NCI-H128 (cell line): ENCODE measurements around the gene CKB.
"Not testable (repeated sequence)": the region's sequence is repeated elsewhere in the genome, so short reads cannot be mapped to it uniquely, and the experiment has no call there.

ENCODE experiments used
- DNase-seq: peaks from one replicate; lab custom pipeline; 2025; ENCODE audit not compliant: unreplicated experiment; lab: John Stamatoyannopoulos, UW

Gene CKB

DNA sequence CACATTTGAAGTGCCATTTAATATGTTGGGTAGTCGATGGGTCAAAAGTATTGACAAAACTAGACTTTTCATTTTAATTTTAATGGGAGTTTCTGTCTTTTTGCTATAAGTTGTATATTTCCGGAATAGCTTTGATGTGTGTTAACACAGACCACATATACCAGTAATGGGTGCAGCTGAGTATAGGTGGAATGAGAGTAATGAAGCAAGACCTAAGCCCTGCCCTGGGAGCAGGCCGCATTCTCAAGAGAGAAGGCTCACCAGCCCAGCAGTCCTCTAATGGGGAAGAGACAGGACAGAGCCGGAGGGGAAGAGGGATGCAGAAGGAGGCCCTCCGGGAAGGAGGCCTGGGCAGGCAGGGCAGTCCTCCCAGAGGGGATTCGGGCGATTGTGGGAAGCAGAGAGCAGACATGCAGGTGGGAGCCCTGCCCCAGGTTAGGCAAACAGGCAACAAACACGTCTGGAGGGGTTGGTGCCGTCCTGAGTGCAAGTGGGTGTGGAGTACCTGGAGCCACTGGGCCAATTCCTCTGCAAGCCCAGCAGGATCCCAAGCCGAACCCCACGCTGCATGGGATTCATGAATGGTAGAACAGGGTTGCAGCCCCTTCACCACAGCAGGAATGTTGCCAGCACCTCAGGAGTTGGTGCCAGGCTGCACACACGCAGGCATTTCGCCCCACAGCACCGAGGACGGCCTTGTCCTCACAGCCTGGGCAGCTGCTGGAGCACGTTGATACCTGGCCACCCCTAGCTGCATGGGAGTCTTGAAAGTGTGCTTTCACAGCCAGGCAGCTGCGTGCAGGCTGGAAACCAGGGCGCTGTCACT, 7.8 kb downstream of the CKB start:
- DNase-seq: no peak

DNA sequence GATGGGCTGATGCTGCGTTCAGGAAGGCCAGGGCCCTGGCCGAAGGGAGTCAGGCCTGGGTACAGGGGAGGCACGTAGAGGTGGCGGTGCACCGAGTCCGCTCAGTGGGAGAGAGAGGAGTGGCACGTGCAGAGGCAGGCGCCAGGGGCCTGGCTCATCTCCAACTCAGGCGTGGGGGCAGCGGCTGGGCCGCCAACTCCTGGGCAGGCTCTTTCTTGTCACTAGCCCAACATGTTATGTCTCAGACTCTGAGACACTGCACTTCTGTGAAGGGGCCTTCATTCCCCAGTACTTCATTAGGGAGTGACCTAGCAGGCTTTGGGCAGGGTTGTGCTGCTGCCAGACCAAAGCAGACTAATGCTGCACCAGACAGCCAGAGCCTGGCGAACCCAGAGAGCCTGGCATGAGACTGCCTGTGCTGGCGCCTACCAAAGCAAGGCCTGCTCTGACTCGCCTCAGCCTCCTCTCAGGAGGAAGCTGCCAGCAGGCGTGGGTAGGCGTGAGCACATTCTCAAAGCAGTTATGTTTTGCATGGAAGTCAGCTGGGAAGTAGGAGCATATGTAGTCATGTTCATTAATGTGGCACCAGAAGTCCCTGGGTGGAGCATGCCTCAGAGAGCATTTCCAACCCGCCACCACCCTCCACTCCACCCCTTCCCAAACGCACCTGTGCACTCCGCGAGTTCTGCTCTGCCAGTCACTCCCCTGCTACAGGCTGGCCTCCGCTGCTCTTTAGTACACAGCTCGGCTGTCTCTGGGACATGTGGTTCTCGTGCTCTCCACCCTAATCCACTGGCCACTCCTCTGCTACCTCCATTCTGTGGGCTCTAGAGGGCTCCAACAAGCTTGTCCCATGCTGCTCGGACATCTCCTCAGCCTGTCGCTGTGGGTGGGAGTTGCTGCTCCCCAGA, 9.7 kb downstream of the CKB start:
- DNase-seq: peak; percentile 44

DNA sequence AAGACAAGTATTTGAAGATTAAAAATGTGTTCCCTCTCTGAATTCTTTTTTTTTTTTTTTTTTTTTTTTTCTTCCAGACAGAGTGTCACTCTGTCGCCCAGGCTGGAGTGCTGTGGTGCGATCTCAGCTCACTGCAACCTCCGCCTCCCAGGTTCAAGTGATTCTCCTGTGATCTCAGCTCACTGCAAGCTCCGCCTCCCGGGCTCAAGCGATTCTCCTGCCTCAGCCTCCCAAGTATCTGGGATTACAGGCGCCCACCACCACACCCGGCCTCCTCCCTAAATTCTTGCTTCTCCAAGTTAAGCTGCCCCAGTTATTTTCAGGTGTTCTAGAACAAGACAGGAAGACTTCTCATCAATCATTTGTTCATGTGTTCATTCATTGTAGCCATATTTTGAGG, 10.4 kb downstream of the CKB start:
- DNase-seq: not testable (repeated sequence)

DNA sequence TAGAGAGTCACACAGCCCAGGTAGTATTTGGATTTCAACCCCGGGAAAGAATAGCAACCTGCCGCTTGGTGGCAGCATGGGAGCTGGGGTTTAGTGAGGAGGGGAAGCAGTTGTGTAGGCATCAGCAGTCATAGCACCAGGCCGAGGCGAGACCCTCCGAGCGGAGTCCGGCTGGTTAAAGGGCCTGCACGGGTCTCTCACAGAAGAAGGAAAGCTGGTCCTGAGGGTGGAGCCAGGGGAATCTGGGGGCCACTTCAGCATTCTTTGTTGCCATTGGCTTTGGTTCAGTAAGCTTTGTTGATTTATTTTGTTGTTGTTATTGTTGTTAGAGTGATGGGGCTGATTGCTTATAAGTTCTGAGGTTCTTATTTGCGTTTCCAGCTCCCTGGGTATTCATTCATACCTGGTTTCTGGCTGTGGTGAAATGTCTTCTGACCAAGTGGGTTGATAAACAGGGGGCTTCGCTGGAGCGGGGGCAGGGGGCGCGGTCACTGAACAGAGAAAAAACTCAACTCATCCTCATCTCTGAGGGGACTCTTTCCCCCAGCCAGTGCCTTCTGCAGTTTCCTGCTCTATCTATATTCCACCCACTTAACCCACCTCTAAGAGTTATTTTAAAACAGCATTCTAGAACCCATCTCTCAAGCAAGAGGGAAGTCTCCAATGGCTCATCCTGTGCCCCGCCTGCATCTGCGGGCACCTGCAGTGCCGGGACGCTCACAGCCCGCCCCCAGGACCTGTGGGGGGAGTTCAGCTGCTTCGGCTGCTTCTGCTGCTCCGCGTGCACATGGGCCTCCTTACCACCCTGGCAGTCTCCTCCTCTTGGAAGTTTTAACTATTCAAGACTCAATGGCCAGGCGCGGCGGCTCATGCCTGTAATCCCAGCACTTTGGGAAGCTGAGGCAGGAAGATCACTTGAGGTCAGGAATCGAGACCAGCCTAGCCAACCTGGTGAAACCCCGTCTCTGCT, 11.6 kb downstream of the CKB start:
- no peak for DNase-seq

DNA sequence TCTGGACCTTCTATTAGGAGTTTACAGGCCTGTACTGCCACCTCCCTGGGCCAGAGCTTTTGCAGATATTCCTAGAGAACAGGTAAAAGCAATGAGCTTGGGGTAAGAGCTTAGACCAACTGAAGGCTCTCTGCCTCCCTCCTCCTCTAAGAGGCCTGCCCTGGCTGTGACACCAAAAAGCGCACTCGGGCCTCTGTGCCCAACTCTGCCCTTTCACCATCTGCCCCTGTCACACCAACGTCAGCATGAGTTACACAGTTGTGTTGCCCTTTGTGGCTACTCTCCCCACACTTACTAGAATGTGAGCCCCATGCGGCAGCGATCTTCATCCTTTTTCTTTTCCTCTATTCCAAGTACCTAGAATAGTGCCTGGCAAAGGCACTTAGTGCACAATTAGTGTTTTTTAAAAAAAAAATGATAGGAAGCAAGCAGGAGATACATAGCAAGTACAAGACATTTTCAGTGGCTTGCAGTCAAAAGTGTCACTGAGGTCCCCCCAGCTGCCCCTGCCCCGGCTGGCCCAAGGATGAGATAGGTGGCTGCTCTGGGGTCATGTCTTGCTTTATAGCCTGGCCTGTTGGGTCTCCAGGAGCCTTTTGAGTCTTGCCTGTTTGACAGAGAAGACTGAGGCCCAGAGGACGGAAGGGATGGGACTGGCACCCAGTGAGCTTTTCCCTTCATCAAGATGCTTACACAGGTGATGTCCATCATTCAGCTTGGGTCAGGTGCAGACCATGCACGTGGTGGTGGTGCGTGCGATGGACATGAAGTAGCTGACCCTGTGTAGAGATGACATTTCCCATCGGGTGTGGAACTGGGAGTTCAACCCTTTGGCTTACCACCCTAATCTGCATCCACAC, 12.5 kb downstream of the CKB start:
- DNase-seq: no peak

DNA sequence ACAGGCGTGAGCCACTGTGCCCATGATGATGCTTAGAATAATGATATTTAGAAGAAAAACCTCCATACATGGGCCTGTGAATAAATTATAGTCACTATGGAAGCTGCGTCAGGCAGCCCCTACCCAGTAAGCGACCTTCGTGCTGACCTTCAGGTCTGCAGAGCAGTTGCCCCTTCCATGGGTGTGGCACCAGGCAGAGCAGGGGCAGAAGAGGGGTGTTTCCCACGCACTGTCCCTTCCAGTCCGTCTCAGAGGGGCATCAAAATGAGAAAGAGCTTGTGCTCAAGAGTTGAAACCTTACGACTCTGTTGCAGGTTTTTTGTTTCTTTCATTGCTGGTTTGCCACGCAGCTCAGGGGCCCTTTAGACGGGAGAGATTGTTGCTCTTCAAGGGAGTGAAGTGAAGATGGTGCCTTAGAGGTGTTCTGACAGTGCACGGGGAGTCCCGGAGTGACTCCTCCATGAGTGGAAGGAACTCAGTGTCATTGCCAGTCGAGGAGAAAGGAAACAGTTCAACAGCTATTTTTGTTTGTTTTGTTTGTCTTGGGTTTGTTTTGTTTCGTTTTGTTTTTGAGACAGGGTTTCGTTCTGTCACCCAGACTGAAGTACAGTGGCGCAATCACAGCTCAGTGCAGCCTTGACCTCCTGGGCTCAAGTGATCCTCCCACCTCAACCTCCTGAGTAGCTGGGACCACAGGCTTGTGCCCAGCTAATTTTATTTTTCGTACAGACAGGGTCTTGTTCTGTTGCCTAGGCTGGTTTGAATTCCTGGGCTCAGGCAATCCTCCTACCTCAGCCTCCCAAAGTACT, 13.9 kb downstream of the CKB start:
- DNase-seq: no peak

DNA sequence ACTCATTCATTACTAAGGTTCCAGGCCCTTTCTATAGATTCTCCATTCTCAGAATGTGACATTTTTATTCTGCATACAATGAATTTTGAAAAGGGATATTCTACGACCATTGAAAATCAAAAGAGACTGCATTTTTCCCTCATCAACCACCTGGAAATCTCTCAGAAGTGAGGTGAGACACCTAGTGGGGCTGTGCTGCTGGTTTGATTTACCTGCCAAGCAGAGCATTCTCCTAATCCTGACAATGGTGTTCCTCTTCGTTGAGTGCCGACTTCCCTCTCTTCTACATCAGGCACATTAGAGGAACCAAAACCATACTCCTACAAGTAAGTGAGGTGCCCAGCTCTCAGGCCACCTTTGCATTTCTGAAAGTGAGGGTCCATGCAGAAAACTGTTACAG, 14.9 kb downstream of the CKB start:
- DNase-seq: no peak

DNA sequence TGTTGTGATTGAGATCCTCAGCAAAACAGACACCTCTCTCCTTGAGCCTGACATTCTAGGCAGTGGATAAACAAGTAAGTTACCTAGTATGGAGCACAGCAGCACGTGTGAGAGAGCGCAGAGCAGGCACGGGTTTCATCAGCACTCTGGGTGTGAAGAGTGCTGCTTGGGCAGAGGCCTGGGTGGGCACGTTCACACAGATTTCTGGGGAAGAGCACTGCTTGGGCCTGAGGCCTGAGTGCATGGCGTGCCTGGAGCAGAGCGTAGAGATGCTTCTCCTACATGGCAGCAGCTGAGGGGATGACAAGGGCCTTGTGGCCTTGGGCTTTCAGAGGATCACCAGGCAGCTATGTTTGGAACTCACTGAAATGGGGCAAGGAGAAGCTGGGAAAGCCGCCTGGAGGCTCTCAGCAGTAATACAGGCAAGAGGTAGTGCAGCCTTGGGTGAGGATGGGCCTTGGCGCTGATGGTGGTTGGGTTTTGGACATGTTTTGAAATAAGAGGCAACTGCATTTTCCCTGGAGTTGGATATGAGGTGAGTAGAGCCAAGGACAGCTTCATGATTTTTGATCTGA, 17.6 kb downstream of the CKB start:
- DNase-seq: no peak

DNA sequence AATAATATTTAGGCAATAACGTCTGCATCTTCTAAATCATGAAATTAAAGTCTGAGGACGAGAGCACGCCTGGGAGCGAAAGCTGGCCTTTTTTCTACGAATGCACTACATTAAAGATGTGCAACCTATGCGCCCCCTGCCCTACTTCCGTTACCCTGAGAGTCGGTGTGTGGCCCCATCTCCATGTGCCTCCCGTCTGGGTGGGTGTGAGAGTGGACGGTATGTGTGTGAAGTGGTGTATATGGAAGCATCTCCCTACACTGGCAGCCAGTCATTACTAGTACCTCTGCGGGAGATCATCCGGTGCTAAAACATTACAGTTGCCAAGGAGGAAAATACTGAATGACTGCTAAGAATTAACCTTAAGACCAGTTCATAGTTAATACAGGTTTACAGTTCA, 19.3 kb downstream of the CKB start:
- no peak for DNase-seq

DNA sequence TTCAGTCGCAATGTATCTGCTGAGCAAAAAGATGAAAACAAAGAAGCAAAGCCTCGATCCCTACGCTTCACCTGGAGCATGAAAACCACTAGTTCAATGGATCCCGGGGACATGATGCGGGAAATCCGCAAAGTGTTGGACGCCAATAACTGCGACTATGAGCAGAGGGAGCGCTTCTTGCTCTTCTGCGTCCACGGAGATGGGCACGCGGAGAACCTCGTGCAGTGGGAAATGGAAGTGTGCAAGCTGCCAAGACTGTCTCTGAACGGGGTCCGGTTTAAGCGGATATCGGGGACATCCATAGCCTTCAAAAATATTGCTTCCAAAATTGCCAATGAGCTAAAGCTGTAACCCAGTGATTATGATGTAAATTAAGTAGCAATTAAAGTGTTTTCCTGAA, 19.8 kb downstream of the CKB start:
- no peak for DNase-seq

DNA sequence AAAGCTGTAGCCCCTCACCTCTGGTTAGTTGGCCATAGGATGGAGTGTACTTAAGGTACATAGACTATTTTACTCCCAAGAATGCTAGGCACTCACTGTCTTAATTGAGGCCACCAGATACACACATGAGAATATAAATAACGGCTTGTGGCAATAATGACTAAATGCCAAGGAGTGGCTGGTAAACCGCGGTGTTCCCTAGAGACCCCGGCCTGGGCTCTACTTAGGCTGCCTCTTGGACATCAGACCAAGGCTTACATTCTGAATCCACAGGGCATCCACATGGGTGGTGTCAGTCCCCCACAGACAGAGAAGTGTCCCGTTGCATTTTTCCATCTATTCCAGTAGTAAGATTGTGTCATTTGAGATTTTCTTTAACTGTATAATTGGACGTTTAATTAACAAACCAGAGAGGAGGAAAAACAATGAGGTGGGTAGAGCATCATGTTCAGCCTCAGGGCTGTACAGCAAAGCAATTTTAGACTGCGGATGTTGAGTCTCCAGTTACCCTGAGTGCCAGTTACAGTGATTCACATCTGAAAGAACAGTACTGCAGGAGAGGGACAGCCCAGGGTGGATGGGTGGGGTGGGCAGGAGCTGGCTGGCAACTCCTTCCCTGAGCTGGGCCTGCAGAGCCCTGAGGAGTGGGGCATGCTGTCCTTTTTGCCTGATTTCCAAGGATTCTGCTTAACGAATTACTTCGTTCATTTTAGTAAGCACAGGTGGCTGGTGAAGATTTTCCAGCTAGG, 20.5 kb downstream of the CKB start:
- no peak for DNase-seq

DNA sequence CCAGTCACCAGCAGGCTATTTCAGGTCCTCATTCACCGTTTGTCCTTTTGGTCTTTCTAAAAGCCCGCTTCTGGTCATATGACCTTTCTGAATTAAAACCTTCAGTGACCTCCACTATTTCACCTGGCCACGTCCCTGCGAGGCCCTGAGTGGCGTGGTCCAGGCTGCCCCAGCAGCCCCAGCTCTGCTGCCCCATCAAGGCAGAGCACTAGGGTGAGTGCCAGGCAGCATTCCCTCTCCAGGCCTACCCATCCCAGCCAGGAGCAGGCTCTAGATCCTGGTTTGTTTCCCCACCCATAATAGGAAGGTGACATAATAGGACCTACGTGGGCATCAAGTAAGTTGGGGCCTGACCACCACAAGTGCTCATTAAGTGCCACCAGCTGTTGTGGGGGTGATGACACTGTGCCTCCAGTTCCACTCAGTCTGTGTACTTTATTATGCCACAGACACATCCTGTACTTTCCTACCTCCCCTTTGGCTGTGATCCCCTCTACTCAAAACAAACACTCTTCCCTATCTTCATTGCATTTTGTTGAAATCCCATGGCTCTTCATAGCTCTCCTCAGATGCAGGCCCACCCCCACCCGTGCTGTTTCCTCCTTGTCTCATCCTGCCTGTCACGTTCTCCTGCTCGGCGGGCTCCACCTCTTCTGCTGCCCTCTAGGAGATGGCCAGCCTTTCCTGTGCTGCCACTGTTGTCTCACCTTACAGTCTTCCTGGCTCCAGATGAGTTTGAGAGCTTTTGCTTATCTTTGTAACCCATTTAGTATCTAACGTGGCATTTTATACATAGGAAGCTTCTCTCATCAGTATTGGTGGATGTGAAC, 21.4 kb downstream of the CKB start:
- DNase-seq: no peak

DNA sequence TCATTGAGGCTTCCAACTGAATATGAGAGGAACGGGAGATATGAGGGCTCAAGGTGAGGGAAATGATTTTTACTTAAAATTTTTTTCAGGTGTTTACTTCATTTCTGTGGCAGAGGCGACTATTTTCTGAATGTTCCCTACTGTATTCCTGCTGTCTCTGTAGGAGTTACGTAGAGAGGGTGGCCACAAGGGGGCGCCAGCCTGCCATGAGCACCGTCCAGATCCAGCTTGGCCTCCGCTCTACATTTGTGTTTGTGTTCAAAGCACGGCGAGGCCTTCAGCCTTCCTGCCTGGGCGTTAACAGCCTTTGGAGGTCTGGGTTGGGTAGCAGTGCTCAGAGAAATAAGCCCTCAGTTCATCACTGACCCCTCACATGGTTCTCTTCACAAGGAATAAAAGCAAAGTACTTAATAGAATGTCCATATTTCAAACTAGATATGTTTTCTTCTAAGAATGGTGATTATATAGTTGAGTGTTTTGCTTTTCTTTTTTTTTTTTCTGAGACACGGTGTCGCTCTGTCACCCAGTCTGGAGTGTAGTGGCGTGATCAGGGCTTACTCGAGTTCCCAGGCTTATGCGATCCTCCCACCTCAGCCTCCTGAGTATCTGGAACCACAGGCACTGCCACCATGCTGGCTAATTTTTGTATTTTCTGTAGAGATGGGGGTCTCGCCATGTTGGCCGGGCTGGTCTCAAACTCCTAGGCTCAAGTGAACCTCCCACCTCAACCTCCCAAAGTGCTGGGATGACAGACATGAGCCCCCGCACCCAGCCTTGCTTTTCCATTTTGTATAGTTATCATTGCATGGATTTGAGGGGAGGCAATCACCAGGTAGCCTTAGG, 22.3 kb downstream of the CKB start:
- DNase-seq: peak; percentile 87

DNA sequence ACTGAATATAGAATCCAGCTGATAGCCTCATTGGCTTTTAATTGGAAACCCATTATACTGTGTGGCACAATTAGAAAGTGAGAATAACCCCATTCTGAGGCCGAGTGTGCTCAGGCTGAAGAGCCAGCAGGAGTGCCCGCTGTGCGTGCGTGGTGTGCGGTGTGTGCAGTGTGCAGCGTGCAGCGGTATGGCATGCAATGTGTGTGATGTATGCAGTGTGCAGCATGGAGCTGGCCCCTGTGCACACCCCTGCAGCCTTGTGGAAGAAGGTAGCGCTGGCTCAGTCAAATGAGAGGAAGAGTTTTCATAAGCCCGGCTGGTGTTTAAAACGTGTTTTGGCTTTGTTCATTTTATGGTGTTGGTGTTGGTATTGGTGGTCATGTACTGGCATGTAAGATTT, 22.9 kb downstream of the CKB start:
- DNase-seq: no peak

DNA sequence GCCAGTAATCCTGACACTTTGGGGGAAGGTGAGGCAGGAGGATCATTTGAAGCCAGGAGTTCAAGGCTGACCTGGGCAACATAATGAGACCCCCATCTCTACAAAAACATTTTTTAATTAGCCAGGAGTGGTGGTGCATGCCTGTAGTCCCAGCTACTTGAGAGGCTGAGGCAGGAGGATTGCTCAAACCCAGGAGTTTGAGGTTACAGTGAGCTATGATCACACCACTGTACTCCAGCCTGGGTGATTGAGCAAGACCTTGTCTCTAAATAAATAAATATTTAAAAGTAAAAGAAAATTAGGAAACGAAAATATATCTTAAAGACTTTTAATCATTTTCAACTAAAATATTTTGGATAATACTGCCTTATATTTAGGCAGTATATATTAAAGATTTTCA, 25.9 kb downstream of the CKB start:
- DNase-seq: no peak

DNA sequence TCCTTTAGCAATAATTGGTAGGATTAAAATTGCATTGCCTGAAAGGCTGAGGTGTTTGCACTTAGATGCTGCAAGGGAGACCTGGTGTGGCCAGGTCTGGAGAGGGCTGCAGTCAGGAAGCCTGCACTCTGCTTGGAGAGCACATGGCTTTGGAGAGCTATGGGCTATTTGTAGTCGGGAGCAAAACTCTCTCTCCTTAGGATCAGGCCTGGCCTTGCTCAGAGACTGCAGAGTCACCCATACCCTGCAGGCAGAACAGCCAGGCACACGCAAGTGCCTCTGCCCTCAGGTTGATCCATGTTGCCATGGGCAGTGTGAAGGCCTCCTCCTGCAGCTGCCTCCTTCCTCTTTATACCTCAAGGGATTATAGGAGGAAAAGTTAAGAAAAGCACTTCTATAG, 26.8 kb downstream of the CKB start:
- DNase-seq: no peak
